ENCODE results near the gene FAM163A.

DNA sequence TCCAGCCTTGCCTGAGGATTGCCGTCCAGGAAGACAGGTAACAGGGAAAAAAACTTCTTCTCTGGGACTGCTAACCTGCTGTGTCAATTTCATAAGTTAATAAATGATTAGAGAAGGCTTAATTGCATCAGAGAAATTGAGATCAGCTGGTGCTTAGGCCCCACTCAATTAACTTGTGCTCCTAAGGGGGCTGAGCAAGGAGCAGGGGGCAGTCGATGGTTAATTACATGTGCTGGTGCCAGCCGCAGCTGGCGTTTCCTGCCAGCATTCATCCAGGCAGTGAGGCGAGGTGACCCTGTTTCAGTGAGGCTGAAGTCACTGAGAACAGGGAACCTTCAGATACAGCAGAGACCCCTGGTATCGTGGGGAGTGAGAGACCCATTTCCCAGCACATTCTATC lies 60.0 kb downstream of the FAM163A start:
- TF ChIP-seq CTCF (IDR thresholded peaks at IDR 0.05) (no peak), POLR2A (IDR thresholded peaks at IDR 0.05) (no peak)

Data from testis (tissue), 2 donors.